Stimulated activated CD4-positive, alpha-beta T cell treated with anti-CD3 and anti-CD28 coated beads, Interleukin-4, amount 100 ng/mL, for 24 hours (primary cell): ENCODE data around the gene BPHL.
"Not testable (repeated sequence)": the region's sequence is repeated elsewhere in the genome, so short reads cannot be mapped to it uniquely, and the experiment has no call there.

Experiments used
- DNase-seq: peaks from one replicate; pipeline ENCODE4 v3.0.0-alpha.2; 2020

The BPHL gene

GRCh38 chr6:3124667-3125066 lies 6.2 kb downstream of the BPHL start:
- DNase-seq, result no peak

GRCh38 chr6:3125815-3126214 lies 7.3 kb downstream of the BPHL start:
- no peak for DNase-seq

- no peak for DNase-seq
These were observed 10.0 kb downstream of the BPHL start for GRCh38 chr6:3128356-3129108.

- DNase-seq, result no peak
These were observed 13.2 kb downstream of the BPHL start for GRCh38 chr6:3131695-3132094.

- DNase-seq, result no peak
These were observed 15.0 kb downstream of the BPHL start for GRCh38 chr6:3133515-3133914.

GRCh38 chr6:3135668-3136291 lies 17.3 kb downstream of the BPHL start:
- no peak for DNase-seq

- no peak for DNase-seq
These were observed 17.9 kb downstream of the BPHL start for GRCh38 chr6:3136292-3137011.

- DNase-seq, result no peak
These were observed 18.7 kb downstream of the BPHL start for GRCh38 chr6:3137057-3137777.

GRCh38 chr6:3137873-3138272 lies 19.4 kb downstream of the BPHL start:
- not testable (repeated sequence) for DNase-seq

GRCh38 chr6:3138341-3138740 lies 19.8 kb downstream of the BPHL start:
- no peak for DNase-seq

GRCh38 chr6:3139090-3139903 lies 20.8 kb downstream of the BPHL start:
- no peak for DNase-seq

GRCh38 chr6:3140201-3140600 lies 21.7 kb downstream of the BPHL start:
- DNase-seq, result no peak

- no peak for DNase-seq
These were observed 24.0 kb downstream of the BPHL start for GRCh38 chr6:3142536-3142935.

- DNase-seq, result no peak
These were observed 24.6 kb downstream of the BPHL start for GRCh38 chr6:3143158-3143557.

- no peak for DNase-seq
These were observed 26.1 kb downstream of the BPHL start for GRCh38 chr6:3144571-3144970.

- no peak for DNase-seq
These were observed 29.6 kb downstream of the BPHL start for GRCh38 chr6:3147914-3148757.

GRCh38 chr6:3151691-3152090 lies 33.2 kb downstream of the BPHL start:
- DNase-seq, result no peak

- DNase-seq, result no peak
These were observed 34.2 kb downstream of the BPHL start for GRCh38 chr6:3152689-3153088.

GRCh38 chr6:3155416-3155815 lies 36.9 kb downstream of the BPHL start:
- not testable (repeated sequence) for DNase-seq

- peak; percentile 6 for DNase-seq
These were observed 37.9 kb downstream of the BPHL start for GRCh38 chr6:3156184-3157130.
